ENCODE data around the gene DOK6.

DNA sequence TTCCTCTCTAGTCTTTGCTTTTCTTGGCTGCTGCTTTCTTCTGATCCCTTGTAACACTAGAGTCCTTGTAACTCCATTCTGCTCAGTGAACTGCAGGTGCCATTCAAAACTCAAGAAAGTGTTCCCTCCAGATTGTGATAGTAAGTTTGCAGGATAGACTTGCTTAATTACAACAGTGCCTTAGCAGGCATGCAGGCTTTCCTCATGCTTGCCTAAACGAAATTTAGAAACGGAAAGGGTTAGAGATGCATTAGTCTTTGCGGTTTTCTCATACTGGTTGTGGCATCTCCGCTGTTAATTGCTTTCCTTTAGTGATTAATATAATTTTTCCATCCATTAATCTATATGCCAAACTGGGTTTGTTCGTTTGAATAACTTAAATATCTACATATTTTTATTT, 82.9 kb downstream of the DOK6 start:
- TF ChIP-seq, protein P1, sequence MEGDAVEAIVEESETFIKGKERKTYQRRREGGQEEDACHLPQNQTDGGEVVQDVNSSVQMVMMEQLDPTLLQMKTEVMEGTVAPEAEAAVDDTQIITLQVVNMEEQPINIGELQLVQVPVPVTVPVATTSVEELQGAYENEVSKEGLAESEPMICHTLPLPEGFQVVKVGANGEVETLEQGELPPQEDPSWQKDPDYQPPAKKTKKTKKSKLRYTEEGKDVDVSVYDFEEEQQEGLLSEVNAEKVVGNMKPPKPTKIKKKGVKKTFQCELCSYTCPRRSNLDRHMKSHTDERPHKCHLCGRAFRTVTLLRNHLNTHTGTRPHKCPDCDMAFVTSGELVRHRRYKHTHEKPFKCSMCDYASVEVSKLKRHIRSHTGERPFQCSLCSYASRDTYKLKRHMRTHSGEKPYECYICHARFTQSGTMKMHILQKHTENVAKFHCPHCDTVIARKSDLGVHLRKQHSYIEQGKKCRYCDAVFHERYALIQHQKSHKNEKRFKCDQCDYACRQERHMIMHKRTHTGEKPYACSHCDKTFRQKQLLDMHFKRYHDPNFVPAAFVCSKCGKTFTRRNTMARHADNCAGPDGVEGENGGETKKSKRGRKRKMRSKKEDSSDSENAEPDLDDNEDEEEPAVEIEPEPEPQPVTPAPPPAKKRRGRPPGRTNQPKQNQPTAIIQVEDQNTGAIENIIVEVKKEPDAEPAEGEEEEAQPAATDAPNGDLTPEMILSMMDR (IDR thresholded peaks at IDR 0.05; ENCODE audit: low read depth, low read length), result no peak
- no peak for TF ChIP-seq EZH2phosphoT487 (IDR thresholded peaks at IDR 0.05; ENCODE audit: low read depth)

Data from OCI-LY3 (cell line).